IPS DF 4.7 (cell line): ENCODE measurements around the gene TEX2.
"Not testable (repeated sequence)": the region's sequence is repeated elsewhere in the genome, so short reads cannot be mapped to it uniquely, and the experiment has no call there.

Experiments
- DNase-seq: peaks from one replicate; pipeline ENCODE4 v3.0.0-alpha.2; 2013; ENCODE audit warnings: low spot score; ENCODE audit errors: extremely low read depth

The TEX2 gene

DNA sequence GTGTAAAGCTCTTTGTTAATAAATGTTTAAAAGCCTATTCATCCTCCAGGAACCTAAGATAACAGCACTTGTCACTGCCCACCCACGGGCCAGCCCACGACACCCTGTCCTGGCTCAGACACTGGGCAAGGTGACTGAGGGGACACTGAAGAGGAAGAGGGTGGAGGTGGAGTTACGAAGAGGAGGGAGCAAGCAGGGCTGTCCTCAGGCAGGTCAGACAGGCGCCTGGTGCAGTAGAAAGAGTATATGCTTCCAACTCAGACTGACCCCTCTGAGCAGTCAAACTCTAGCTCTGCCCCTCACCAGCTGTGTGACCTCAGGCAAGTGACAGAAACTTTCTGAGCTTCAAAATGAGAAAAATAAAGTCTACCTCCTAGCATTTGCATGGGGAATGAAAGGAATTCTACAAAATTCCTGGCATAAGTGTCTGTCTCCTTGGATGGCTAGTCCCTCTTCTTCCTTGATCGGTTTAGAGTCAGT, 22.8 kb downstream of the TEX2 start:
- DNase-seq, result no peak

DNA sequence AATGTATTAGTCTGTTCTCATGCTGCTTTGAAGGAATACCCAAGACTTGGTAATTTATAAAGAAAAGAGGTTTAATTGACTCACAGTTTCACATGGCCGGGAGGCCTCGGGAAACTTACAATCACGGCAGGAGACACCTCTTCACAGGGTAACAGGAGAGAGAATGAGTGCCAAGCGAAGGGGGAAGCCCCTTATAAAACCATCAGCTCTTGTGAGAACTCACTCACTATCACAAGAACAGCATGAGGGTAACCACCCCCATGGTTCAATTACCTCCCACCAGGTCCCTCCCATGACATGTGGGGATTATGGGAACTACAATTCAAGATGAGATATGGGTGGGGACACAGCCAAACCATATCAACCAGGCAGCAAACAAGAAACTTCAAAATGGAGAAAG, 24.6 kb downstream of the TEX2 start:
- DNase-seq, result not testable (repeated sequence)

DNA sequence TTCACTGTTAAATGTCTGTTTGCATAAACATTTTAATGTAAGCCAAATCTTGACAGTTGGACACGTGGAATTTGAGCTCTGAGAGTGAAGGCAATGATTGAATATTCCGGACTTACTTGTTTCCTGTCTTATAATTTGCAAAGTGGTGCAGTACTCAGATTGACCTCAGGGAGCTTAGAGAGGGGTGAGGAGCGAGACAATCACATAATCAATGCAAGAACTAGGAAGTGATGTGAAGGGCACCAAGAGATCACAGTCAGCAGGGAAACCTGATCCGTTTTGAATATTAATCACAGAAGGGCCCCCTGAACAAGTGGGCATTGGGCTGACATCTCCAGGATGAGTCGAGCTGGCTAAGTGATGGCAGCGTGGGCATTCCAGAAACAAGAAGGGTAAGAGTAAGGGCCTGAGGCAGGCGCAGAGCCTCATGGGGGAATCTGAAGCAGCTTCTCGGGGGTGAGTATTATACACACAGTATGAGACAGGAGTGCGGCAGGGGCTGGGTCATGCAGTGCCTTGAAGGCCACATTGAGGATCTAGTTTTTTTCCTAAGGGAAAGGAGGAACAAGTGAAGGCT, 26.1 kb downstream of the TEX2 start:
- no peak for DNase-seq

DNA sequence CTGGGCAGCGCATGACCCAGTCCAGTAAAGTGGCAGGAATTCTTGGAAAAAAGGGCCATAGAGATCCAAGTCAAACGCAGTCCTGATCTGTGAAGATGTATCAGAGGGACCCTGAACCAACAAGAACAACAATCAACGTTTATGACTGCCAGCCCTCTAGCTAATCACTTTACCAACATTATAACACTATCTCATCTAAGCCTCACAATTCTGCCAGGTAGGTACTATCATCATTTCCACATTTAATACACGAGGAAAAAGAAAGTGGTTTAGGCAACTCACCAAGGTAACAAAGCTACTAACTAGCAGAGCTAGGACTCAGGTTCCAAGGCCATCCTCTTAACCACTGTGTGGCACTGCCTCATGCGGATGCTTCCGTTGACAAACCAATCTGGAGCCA, 28.1 kb downstream of the TEX2 start:
- DNase-seq, result no peak

DNA sequence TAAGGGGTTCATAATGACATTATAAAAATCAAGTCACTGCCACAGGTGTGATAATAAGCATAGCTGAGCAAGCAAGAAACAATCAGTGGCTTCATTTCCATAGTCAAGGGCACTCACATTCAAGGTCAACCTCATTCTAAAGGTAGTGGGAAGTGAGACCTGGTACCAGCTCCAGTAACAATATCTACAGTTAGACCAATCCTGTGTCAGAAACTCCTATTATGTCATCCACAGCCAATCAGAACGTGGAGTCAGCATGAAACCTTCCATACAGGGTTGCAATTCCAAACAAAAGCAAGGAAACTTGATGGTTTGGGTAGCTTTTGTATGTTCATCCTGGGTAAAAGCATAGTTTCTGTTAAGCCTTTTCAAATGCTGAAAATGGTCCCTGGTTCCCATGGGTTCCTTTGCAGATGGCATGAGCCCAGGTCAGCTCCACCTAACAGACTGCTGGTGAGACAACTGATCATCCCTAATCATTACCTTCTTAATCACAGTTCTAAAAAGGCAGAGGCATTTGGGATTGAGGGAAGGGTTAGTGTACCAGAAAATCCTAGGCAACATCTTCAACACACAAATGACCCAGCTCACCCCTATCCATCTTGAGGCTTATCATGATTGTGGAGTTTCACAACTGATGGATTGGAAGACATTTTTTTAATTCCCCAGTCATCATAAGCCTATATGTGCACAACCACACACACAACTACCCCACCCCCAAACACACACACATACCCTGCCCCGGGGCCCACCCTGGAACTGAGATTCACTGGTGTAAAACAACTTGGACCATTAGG, 30.4 kb downstream of the TEX2 start:
- DNase-seq, result no peak

DNA sequence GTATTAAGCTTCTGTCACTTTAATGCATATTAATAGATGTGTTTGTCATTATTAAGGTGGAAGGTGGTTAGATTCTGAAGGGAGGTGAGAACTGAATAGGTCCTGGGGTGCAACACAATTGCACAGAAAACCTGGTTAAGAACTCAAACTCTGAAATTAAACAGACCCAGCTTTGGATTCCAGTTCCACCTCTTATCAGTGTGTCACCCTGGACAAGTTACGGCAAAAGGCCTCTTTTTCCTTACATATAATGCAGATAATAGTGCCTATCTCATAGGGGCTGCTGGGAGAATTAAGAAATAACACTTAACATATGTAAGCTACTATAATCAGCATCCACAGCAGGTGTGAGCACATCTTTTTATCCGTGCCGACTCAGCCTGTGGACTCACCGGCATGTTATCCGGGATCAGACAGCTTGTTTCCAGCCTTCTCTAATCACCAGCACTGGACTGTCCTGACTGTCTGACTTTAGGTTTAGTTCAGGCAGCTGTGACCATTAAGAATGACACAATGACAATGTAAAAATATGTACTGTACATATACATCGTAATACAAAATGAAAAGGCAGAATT, 31.4 kb downstream of the TEX2 start:
- DNase-seq, result no peak

DNA sequence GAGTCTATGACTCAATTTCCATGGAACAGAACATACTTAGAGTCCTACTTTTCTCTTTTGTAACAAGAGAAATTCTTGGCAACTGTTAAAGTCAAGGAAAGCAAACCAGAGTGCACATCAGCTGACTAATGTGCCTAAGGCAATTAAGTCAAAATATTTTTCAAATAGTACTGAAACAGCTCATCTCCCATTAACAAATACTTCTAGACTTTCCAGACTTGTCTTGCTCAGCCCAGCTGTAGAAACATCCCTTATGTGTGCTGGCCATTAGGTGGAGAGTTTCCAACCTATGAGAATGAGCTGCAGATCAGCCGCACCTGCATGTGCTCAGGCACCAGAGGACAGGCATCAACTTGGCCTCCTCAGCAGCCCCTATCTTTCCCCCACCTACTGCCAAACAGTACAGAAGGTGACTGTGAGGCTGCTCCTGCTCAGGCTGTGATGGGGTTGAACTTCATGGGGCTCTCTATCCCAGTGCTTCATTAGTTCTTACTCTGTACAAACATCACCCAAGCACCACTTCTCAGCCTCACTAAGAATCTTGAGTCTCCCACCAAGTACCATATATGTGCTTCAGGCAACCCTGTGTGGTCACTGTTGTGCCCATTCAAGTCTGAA, 32.2 kb downstream of the TEX2 start:
- DNase-seq, result no peak

DNA sequence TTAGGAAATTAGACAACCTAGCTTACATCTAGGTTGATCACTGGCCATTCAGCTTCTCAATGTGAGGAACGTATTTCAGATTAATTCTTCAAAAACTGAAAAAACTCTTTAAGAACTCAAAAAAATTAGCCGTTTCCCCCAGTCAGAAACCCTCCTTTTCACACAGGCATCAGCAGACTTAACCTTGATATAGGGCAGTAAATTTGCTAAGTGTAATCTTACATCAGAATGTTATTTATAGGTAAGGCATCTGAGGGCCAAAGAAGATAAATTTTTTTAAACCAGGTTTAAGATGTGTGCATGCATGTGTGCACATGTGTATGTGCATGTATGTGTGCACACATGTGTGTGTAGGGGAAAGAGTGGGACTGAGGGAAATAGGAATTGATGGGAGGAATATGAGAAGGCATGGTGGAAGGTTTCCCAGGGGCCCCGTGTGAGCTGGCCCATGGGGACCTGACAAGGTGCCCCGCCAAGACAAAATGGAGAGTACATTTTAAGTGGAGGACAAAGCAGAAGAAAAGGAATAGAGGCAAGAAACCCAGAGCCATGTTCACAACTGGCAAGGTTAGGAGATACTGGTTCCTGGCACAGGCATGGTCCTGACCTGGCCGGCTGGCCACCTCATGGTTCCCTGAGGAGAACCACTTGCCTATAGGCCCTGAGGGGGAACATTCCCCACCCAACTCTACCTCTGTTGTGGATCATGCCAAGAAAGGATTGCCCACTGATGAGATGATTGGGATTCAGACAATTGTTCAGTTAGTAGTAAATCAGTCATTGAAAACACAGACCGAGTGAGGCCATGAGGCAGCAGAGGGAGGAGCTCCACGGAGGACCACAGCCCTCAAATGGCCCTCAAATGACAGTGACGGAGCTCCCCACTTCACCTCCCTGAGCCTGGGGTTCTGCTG, 33.0 kb downstream of the TEX2 start:
- no peak for DNase-seq

DNA sequence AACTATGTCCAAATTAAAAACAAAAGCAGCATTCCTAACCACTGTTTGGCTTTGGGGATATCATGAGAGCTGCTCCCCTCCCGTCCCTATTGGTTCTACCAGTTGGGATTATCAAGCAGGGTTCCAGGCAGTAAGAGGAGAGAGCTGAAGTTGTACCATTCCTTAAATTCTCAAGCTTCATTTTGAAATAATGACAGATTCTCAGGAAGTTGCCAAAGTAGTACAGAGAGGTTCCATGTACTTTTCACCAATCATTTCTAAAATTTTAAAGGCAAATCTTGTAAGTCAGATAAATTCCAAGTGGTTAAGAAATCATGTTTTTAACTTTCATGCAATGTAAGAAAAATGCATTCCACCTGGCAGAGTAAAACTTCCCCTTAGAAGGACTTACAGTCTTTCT, 36.9 kb downstream of the TEX2 start:
- no peak for DNase-seq

DNA sequence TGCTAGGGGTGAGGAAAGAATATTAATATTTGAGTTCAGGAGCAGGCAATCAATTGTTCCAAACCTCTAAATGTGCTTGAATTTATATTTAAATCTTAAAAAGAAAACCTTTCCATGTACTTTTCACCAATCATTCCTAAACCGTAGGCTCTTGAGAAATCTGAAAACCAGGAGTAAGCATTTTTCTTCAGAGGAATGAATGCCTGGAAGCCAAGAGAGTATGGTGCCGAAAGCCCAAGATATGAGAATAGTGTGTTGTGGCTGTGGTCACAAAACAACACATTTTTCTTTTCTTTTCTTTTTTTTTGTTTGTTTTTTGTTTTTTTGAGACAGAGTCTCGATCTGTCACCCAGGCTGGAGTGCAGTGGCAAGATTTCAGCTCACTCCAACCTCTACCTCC, 37.6 kb downstream of the TEX2 start:
- DNase-seq, result no peak

DNA sequence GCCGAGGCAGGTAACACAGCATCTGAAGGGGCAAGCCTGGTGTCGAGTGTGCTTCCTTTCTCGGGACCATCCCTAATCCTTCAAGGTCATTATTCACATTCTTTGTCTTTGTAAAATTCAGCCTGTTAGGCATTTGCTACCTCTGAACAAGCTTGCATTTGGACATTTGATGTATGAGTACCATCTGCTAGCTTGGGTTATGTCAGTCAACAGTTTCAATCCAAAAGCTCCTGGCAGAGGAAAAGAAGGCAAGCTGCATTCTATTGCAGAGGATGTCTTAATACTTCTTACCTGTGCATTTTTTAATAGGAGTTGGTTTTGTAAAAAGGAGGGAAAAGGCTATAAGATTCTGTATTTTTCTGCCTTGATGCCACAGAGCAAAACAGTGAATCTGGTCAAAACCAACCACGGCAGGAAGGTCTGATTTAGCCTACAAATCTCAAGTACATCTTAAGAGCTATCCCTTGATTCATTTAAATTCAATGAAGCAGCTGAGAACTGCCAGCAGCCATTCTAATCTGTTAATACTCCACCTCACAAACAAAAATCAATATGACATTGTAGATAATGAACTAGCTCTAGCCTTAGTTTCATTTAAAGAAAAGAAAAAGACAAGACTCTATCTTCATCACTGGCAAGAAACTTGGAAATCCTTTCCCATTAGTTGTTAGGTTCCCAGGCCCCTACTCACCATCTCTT, 39.0 kb downstream of the TEX2 start:
- no peak for DNase-seq

DNA sequence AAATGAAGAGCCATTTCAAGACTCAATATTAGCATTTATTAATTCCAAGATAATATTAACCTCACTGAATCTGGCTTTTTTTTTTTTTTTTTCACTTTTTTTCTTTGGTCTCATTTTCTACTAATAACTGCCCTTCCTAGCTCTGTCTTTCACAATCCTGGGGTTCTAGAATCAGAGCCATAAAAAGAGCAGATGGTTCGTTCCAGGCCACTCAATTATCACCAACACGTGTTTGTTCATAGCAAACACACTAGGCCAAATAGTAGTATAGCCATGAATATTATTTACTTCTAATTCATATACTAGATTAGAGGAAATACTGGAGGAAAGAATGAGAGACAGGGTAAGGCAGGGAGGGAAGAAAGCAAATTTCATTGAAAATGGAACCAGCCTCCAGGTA, 39.8 kb downstream of the TEX2 start:
- DNase-seq, result no peak

DNA sequence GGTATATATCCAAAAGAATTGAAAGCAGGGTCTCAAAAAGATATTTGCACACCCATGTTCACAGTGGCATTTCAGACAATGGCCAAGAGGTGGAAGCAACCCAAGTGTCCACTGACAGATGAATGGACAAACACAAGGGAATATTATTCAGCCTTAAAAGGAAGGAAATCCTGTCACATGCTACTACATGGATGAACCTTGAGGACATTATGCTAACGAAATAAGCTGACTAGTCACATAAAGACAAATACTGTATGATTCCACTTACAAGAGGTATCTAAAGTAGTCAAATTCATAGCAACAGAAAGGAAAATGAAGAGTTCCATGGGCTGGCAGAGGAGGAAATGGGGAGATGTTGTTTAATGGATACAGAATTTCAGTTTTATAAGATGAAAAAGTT, 41.4 kb downstream of the TEX2 start:
- DNase-seq, result no peak

DNA sequence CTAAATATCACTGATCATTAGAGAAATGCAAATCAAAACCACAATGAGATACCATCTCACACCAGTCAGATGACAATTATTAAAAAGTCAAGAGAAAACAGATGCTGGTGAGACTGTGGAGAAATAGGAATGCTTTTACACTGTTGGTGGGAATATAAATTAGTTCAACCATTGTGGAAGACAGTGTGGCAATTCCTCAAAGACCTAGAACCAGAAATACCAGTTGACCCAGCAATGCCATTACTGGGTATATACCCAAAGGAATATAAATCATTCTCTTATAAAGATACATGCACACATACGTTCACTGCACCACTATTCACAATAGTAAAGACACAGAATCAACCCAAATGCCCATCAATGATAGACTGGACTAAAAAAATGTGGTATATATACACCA, 42.5 kb downstream of the TEX2 start:
- DNase-seq, result not testable (repeated sequence)

DNA sequence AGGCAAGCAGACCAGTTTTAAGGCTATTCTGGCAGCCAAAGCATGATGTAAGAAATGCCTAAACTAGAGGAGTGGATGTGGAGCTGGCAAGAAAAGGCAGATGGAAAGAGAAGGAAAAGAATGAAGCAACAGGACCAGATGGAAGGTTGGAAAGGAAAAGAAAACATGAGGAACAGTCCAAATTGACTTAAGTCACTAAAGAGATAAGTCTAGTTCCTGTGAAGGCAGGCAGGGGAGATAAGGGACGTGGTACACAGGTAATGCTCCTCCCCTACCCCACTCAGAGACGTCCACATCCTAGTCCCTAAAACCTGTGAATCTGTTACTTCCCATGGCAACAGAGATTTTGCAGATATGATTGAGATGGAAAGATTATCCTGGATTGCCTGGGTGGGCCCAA, 43.5 kb downstream of the TEX2 start:
- DNase-seq, result no peak

DNA sequence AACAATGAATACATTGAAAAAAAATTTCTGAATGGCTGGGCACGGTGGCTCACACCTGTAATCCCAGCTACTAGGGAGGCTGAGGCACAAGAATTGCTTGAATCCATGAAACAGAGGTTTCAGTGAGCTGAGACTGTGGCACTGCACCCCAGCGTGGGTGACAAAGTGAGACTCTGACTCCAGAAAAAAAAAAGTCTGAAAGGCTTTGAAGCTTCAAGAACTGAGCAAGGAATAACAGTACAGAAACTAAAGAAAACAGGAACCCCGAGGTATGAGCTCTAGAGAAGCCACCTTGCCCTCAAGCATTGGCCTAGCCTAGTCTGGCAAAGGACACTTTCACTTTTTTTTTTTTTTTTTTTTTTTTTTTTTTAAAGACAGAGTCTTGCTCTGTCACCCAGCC, 45.0 kb downstream of the TEX2 start:
- no peak for DNase-seq

DNA sequence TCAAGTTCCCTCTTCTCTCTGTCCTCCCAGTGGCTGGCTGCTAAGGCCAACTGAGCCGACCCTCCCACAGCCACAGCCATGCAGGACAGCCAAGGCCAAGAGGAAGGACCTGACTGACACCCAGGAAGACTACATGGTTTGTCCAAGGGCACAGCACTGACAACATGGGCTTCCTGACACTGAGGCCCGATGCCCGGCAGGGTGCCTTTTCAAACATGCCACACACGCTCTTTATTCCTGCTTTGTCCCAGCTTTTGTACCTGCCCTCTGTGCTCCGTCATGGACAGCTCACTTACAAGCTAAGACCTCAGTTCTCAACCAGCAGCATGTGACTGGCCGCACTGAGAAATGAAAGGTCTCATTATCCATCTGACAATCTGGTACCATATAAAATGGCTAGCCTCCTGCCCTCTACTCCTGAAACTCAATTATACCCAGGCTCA, 45.8 kb downstream of the TEX2 start:
- no peak for DNase-seq

DNA sequence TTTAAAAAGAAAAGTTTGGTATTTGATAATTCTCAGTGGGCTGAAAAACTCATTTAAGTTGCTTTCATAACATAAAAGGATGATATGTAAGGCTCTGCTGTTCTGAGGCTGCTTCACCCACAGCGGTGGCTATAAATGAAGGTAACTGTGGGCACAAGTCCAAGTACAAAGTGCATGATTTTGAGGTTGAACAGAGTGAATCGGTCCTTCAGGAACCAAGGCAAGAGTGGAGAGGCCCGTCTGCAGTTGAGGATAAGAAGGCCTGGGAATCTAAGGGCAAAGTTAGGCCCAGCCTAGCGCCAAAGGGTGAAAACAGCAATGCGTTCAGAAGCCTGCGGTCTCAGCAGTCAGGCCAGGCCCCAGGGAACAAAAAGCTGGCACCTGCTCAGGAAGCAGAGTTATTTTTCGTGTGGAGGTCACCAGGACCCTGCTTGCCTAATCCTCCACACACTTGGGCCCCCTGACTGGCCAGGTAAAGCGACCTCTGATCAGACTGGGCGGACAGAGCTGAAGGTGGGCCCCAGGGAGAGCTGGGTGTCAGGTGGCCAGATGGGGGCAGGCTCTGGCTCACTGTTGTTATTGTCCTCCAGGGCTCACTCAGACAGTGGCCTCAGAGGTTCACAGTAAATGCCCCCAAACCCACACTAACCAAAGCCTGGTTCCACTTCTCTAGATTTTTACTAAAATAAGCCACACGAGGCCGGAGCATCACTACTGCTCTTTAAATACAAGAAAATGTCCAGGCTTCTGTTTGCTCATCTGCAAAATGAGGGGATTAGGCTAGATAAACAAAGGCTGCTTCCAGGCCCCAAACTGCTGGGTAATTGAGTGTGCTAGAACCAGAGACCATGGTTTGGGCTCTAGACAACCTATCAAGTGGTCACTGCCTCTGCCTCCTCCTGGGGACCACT, 46.5 kb downstream of the TEX2 start:
- DNase-seq, result no peak

DNA sequence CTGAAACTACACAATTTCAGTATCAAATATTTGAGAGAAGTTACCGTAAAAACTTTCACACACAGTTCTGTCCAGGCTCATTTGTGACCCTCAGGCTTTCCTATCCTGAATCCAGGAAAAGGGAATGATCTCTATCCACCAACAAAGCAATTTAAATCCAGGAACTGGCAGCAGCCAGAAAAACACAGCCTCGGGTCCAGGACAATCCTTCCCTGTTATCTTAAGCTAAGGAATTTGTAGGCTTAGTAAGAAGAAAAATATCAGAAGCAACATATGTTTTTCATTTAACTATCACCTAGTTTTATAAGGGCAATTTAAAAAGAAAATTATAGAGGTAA, 47.1 kb downstream of the TEX2 start:
- DNase-seq, result no peak

DNA sequence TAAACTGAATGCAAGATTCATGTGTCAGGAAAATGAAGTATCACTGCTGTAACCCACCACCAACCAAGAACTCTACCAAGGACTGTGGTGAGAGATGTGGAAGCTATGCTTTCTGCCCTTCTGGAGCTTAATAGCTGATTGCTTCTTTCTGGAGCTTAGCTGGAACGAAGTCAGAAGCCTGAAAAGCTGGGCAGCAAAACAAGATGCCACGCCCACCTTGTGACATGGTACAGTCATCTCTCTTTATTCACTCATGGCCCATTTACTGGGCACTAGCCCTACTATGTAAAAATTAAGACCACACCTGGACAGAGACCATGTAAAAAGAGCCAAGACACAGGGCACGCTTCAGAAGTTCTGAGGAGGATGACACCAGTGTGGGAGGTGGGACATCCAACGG, 48.1 kb downstream of the TEX2 start:
- DNase-seq, result no peak
